Neural crest cell (in vitro differentiated cells): ENCODE results near the gene TBC1D30. TPM values are rescaled to one million over a fixed set of nuclear protein-coding genes. Genes with fewer than 3 reads are reported as not detected.

Source experiments
- DNase-seq: peaks from one replicate; pipeline ENCODE4 v3.0.0; 2021; ENCODE audit warnings: low read depth, mixed read lengths, low spot score
- H3K27ac Mint-ChIP-seq: one replicate; pipeline ENCODE4 v1.8.0; 2021; ENCODE audit warnings: mild to moderate bottlenecking, mixed read lengths; ENCODE audit not compliant: unreplicated experiment
- H3K27me3 Mint-ChIP-seq: 2 replicates; pipeline ENCODE4 v1.8.0; 2021; ENCODE audit warnings: low read depth, mild to moderate bottlenecking, mixed read lengths
- H3K36me3 Mint-ChIP-seq: 2 replicates; pipeline ENCODE4 v1.8.0; 2021; ENCODE audit warnings: low read depth, mild to moderate bottlenecking, mixed read lengths
- H3K4me1 Mint-ChIP-seq: 2 replicates; pipeline ENCODE4 v1.8.0; 2021; ENCODE audit warnings: mixed read lengths
- H3K4me3 Mint-ChIP-seq: one replicate; pipeline ENCODE4 v1.8.0; 2021; ENCODE audit warnings: mild to moderate bottlenecking, mixed read lengths
- H3K9me3 Mint-ChIP-seq: 2 replicates; pipeline ENCODE4 v1.8.0; 2021; ENCODE audit warnings: mixed read lengths
- CTCF ChIP-seq: fragments of 200-600 bp; sonication (generic); conservative IDR thresholded peaks from 2 replicates; pipeline ENCODE4 v1.5.0; 2021; ENCODE audit warnings: antibody characterized with exemption, mild to moderate bottlenecking
- total RNA-seq: library from RNA; stranded (reverse); gene quantifications from 2 replicates; pipeline ENCODE4 v1.2.1, GENCODE V29; 2021

The TBC1D30 gene
- total RNA-seq, 1 donor from 2014 or later = 2.6 TPM

- no peak for DNase-seq
- H3K4me1 Mint-ChIP-seq = no peaks in the 10 kb centered on the region
- no peak overlapping the region for H3K27ac Mint-ChIP-seq
- H3K9me3 Mint-ChIP-seq = no peaks in the 10 kb centered on the region
- no peaks in the 10 kb centered on the region for H3K36me3 Mint-ChIP-seq
- H3K4me3 Mint-ChIP-seq = no peak overlapping the region
- peaks cover 32% of the 10 kb centered on the region for H3K27me3 Mint-ChIP-seq
- TF ChIP-seq CTCF = no peak
Observed at GRCh38 chr12:64806593-64807460, 17.6 kb upstream of the TBC1D30 start.

GRCh38 chr12:64808110-64808509 lies 16.3 kb upstream of the TBC1D30 start:
- H3K9me3 Mint-ChIP-seq = no peaks in the 10 kb centered on the region
- no peak overlapping the region for H3K27ac Mint-ChIP-seq
- no peaks in the 10 kb centered on the region for H3K36me3 Mint-ChIP-seq
- peaks cover 29% of the 10 kb centered on the region for H3K27me3 Mint-ChIP-seq
- H3K4me1 Mint-ChIP-seq = no peaks in the 10 kb centered on the region
- H3K4me3 Mint-ChIP-seq = no peak overlapping the region
- no peak for DNase-seq
- TF ChIP-seq CTCF = no peak

DNA sequence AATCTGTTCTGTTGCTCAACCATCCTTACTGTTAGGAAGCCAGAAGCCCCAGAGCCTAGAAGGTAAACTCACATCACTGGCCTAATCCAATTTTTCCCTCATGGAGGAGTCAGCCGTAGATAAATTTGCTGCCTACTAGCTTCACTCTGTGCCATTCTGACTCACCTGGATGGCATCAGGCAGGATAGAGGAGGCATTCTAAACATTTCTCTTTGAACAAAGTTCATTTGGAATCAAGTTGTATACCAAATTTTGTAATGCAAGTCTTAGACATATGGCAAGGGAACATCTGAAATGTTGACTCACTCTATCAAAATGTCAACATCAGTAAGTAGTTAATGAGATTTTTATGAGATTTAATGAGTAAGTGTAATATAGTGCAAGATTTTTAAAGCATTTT lies 13.6 kb upstream of the TBC1D30 start:
- Mint-ChIP-seq H3K4me1 (no peaks in the 10 kb centered on the region), H3K27ac (no peak overlapping the region), H3K27me3 (peaks cover 20% of the 10 kb centered on the region), H3K4me3 (no peak overlapping the region), H3K9me3 (no peaks in the 10 kb centered on the region), H3K36me3 (no peaks in the 10 kb centered on the region)
- no peak for DNase-seq
- TF ChIP-seq CTCF = no peak

GRCh38 chr12:64813723-64814122 lies 10.7 kb upstream of the TBC1D30 start:
- no peak for DNase-seq
- H3K27ac Mint-ChIP-seq = no peak overlapping the region
- H3K4me1 Mint-ChIP-seq = no peaks in the 10 kb centered on the region
- no peak overlapping the region for H3K4me3 Mint-ChIP-seq
- no peaks in the 10 kb centered on the region for H3K36me3 Mint-ChIP-seq
- H3K27me3 Mint-ChIP-seq = peaks cover 11% of the 10 kb centered on the region
- H3K9me3 Mint-ChIP-seq = no peaks in the 10 kb centered on the region
- no peak for TF ChIP-seq CTCF

DNA sequence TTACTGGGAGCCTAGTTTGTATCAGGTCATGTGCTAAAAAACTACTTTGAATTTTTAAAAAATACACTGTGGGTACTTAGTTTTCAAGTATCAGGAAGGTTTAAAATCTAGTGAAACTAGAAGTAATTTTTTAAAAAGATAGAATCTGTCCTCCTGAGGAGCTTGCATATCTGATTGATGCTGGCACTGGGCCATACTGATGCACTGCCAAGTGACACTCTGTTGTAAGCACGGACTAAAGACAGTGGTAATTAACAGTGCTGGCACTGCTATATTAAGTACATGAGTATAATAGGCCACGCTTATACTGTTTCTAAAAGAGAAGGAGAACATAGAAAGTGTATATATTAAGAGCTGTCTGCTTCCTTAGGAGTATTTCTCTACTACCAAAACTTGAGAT lies 10.0 kb upstream of the TBC1D30 start:
- H3K4me1 Mint-ChIP-seq = no peaks in the 10 kb centered on the region
- peaks cover 11% of the 10 kb centered on the region for H3K27me3 Mint-ChIP-seq
- no peaks in the 10 kb centered on the region for H3K36me3 Mint-ChIP-seq
- no peak overlapping the region for H3K4me3 Mint-ChIP-seq
- TF ChIP-seq CTCF = no peak
- H3K27ac Mint-ChIP-seq = no peak overlapping the region
- no peaks in the 10 kb centered on the region for H3K9me3 Mint-ChIP-seq
- no peak for DNase-seq
